GM19438 (cell line): ENCODE measurements around the gene XXYLT1.
"Not testable (repeated sequence)": the region's sequence is repeated elsewhere in the genome, so short reads cannot be mapped to it uniquely, and the experiment has no call there.

Experiments used
- ATAC-seq: cut with Tn5 transposase; IDR thresholded peaks from one replicate; pipeline ENCODE4 v1.9.1; 2021; ENCODE audit warnings: low read depth; ENCODE audit not compliant: unreplicated experiment

XXYLT1 gene

GRCh38 chr3:195102609-195103467, 168.1 kb downstream of the XXYLT1 start:
- ATAC-seq, result no peak

GRCh38 chr3:195101927-195102608, 168.9 kb downstream of the XXYLT1 start:
- no peak for ATAC-seq

GRCh38 chr3:195101001-195101583, 169.9 kb downstream of the XXYLT1 start:
- ATAC-seq, result no peak

- ATAC-seq, result no peak
Observed at GRCh38 chr3:195099951-195100785, 170.8 kb downstream of the XXYLT1 start.

- ATAC-seq, result no peak
Observed at GRCh38 chr3:195098741-195099525, 172.0 kb downstream of the XXYLT1 start.

GRCh38 chr3:195097331-195098255, 173.4 kb downstream of the XXYLT1 start:
- ATAC-seq, result no peak

GRCh38 chr3:195096484-195097330, 174.3 kb downstream of the XXYLT1 start:
- no peak for ATAC-seq

- ATAC-seq, result no peak
Observed at GRCh38 chr3:195096053-195096452, 174.9 kb downstream of the XXYLT1 start.

- no peak for ATAC-seq
Observed at GRCh38 chr3:195095704-195096036, 175.3 kb downstream of the XXYLT1 start.

GRCh38 chr3:195095035-195095703, 175.8 kb downstream of the XXYLT1 start:
- peak; percentile 48 for ATAC-seq

- ATAC-seq, result peak; percentile 75
Observed at GRCh38 chr3:195094191-195094921, 176.6 kb downstream of the XXYLT1 start.

- peak; percentile 2 for ATAC-seq
Observed at GRCh38 chr3:195093731-195094130, 177.2 kb downstream of the XXYLT1 start.

GRCh38 chr3:195087840-195088601, 182.9 kb downstream of the XXYLT1 start:
- ATAC-seq, result not testable (repeated sequence)

- no peak for ATAC-seq
Observed at GRCh38 chr3:195087328-195087727, 183.6 kb downstream of the XXYLT1 start.

- no peak for ATAC-seq
Observed at GRCh38 chr3:195086885-195087284, 184.1 kb downstream of the XXYLT1 start.

- no peak for ATAC-seq
Observed at GRCh38 chr3:195086341-195086740, 184.6 kb downstream of the XXYLT1 start.
